HG02642 (cell line): ENCODE data around the gene PRDM15.

Source experiments
- ATAC-seq: cut with Tn5 transposase; IDR thresholded peaks from one replicate; pipeline ENCODE4 v1.9.1; 2021; ENCODE audit warnings: mild to moderate bottlenecking; ENCODE audit not compliant: unreplicated experiment, poor library complexity

PRDM15 gene

GRCh38 chr21:41868062-41868710 lies 11.0 kb downstream of the PRDM15 start:
- ATAC-seq, result peak; percentile 59

GRCh38 chr21:41867313-41867712 lies 11.8 kb downstream of the PRDM15 start:
- ATAC-seq, result no peak

GRCh38 chr21:41866274-41866809 lies 12.8 kb downstream of the PRDM15 start:
- ATAC-seq, result no peak

- ATAC-seq, result peak; percentile 41
Measured at GRCh38 chr21:41865002-41865777, 14.0 kb downstream of the PRDM15 start.

GRCh38 chr21:41864311-41865001 lies 14.7 kb downstream of the PRDM15 start:
- ATAC-seq, result no peak

GRCh38 chr21:41863439-41863740 lies 15.8 kb downstream of the PRDM15 start:
- ATAC-seq, result no peak

- ATAC-seq, result no peak
Measured at GRCh38 chr21:41861987-41862386, 17.2 kb downstream of the PRDM15 start.

GRCh38 chr21:41861255-41861654 lies 17.9 kb downstream of the PRDM15 start:
- ATAC-seq, result no peak

- ATAC-seq, result no peak
Measured at GRCh38 chr21:41859297-41859980, 19.7 kb downstream of the PRDM15 start.

GRCh38 chr21:41858466-41859296 lies 20.5 kb downstream of the PRDM15 start:
- ATAC-seq, result no peak

GRCh38 chr21:41857771-41858300 lies 21.3 kb downstream of the PRDM15 start:
- ATAC-seq, result no peak

- no peak for ATAC-seq
Measured at GRCh38 chr21:41856572-41856971, 22.6 kb downstream of the PRDM15 start.

- no peak for ATAC-seq
Measured at GRCh38 chr21:41854426-41854995, 24.6 kb downstream of the PRDM15 start.

GRCh38 chr21:41852929-41853320 lies 26.2 kb downstream of the PRDM15 start:
- ATAC-seq, result no peak

GRCh38 chr21:41852151-41852928 lies 26.8 kb downstream of the PRDM15 start:
- no peak for ATAC-seq

GRCh38 chr21:41851090-41851790 lies 27.9 kb downstream of the PRDM15 start:
- ATAC-seq, result no peak

- no peak for ATAC-seq
Measured at GRCh38 chr21:41850085-41850484, 29.1 kb downstream of the PRDM15 start.
